Effector memory CD8-positive, alpha-beta T cell (primary cell): ENCODE data around the gene HES3.
A peak's percentile ranks its signal among the peaks of the same experiment; 100 is the strongest.

Experiments
- ATAC-seq: fragments of 150-1000 bp; cut with Tn5 transposase; replicated peaks from 2 replicates; pipeline ENCODE4 v1.10.0; 2021; ENCODE audit warnings: mild to moderate bottlenecking, moderate library complexity
- DNase-seq, 3 experiments: peaks; one replicate each; pipeline ENCODE4 v3.0.0; 2021
- H3K27ac Mint-ChIP-seq, 2 donors: one replicate each; pipeline ENCODE4 v1.8.0; 2022; ENCODE audit warnings: mild to moderate bottlenecking in 2 of 2, mixed read lengths in 2 of 2, moderate library complexity in 2 of 2
- H3K27me3 Mint-ChIP-seq, 2 donors: one replicate each; pipeline ENCODE4 v1.8.0; 2022; ENCODE audit warnings: mixed read lengths in 2 of 2
- H3K36me3 Mint-ChIP-seq: one replicate; pipeline ENCODE4 v1.8.0; 2022; ENCODE audit warnings: mild to moderate bottlenecking, moderate library complexity, mixed read lengths; ENCODE audit not compliant: insufficient read depth
- H3K4me1 Mint-ChIP-seq, 2 donors: one replicate each; pipeline ENCODE4 v1.8.0; 2022; ENCODE audit warnings: low read depth in 2 of 2, mixed read lengths in 2 of 2
- H3K4me3 Mint-ChIP-seq, 2 donors: one replicate each; pipeline ENCODE4 v1.8.0; 2022; ENCODE audit warnings: mild to moderate bottlenecking in 2 of 2, mixed read lengths in 2 of 2, moderate library complexity in 2 of 2
- H3K9me3 Mint-ChIP-seq, 2 donors: one replicate each; pipeline ENCODE4 v1.8.0; 2022; ENCODE audit warnings: mixed read lengths in 2 of 2

The HES3 gene

DNA sequence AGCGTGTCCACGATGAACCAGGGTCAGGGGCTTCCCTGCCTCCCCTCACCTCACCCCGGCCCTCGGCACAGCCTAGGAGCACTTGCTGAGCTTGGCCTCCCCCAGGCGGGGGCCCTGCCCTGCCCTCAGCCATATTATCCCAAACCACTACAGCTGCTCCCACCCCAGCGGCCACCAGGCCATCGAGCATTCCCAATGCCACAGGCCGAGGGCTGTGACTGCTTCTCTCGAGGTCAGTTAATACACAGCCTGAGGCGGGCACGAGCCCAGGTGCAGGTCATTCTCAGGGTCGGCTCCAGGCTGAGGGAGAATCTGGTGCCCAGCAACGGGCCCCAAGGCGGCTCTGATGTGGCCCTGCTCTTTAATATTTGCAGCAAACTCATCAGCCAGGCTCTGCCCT, 25.3 kb downstream of the HES3 start:
- H3K4me3 Mint-ChIP-seq: no peak overlapping the region

DNA sequence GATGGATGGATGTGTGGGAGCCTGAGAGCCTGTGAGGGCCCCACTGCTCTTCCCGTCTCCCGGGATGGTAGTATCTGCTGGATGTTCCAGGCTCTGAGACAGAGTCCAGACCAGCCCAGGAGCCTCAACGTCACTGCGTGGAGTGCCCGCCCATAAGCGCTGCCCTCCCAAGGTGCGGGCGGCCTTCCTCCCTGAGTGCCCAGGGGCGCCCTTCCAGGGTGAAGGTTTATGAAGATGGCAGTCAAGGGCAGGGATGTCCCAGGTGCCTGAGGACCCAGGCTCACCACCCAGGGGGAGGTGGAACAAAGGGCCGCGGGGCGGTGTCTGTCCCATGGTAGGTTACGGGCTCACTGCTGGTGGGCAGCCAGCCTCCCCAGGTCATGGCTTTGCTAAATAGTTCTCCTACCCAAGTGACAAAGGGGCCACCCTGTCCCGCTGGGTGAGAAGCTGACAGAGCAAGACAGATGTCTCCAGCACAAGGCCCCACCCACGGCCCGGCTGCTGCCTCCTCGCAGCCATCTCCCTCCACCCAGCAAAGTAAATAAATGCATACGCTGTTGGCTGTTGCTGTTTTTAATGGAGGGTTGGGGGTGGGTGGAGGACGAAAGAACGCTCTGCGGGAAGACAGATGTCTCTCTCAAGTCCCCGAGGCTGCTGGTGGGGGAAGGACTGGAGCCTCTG, 25.9 kb downstream of the HES3 start:
- DNase-seq: no peak
- Mint-ChIP-seq H3K27ac (no peak overlapping the region), H3K36me3 (no peaks in the 10 kb centered on the region), H3K4me1 (no peaks in the 10 kb centered on the region), H3K9me3 (no peaks in the 10 kb centered on the region), H3K27me3 (no peaks in the 10 kb centered on the region), H3K4me3 (no peak overlapping the region)
- ATAC-seq: no peak

More for the DNA sequence above, 25.3 kb downstream of the HES3 start:
- DNase-seq (no peak), ATAC-seq (no peak)
- H3K27ac Mint-ChIP-seq: no peak overlapping the region
- H3K27me3 Mint-ChIP-seq: no peaks in the 10 kb centered on the region
- H3K36me3 Mint-ChIP-seq: no peaks in the 10 kb centered on the region
- H3K4me1 Mint-ChIP-seq: no peaks in the 10 kb centered on the region
- H3K9me3 Mint-ChIP-seq: no peaks in the 10 kb centered on the region

GRCh38 chr1:6270401-6270800, 26.4 kb downstream of the HES3 start:
- H3K36me3 Mint-ChIP-seq: no peaks in the 10 kb centered on the region
- H3K4me3 Mint-ChIP-seq: no peak overlapping the region
- H3K27me3 Mint-ChIP-seq: no peaks in the 10 kb centered on the region
- ATAC-seq (no peak), DNase-seq (no peak)
- H3K4me1 Mint-ChIP-seq: no peaks in the 10 kb centered on the region
- no peak overlapping the region for H3K27ac Mint-ChIP-seq
- no peaks in the 10 kb centered on the region for H3K9me3 Mint-ChIP-seq

DNA sequence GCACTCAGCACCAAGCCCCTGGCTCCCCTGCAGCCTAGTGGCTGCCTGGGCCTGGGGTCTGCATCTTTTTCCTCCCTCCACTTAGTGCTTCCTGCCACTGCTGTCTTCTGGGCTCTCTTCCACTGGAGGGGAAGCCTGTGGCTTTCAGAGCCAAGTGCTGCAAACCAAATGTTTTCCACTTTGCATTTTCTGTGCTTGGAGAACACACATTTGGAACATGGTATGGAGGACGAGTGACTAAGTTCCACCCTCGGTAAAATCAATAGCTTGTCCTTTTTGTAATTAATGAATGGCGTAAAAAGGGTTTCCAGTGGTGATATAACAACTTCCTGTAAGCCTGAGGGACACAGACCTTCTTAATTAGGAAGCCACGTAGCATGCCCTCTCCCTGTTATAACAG, 27.0 kb downstream of the HES3 start:
- H3K36me3 Mint-ChIP-seq: no peaks in the 10 kb centered on the region
- H3K27ac Mint-ChIP-seq: no peak overlapping the region
- no peak for DNase-seq
- no peaks in the 10 kb centered on the region for H3K27me3 Mint-ChIP-seq
- H3K9me3 Mint-ChIP-seq: no peaks in the 10 kb centered on the region
- H3K4me1 Mint-ChIP-seq: no peaks in the 10 kb centered on the region
- no peak for ATAC-seq
- no peak overlapping the region for H3K4me3 Mint-ChIP-seq

DNA sequence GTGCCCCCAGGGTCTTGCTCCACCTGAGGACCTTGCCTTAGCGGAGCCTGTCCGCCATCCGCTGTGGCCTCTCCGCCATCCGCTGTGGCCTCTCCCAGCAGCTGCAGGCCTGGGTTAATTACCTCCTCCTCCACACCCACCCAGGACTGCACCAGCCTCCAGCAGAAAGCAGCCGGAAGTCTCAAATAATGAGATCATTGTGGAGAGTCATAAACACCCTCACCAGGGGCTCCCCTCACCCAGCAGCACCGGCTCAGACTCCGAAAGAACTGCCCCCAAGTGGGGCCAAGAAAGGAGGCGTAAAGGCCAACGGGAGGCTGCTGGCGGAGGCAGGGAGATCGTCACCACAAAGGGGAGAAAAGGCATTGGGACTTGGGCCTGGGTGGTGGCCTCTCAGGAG, 27.6 kb downstream of the HES3 start:
- no peak overlapping the region for H3K4me3 Mint-ChIP-seq
- H3K4me1 Mint-ChIP-seq: no peaks in the 10 kb centered on the region
- H3K27ac Mint-ChIP-seq: no peak overlapping the region
- H3K36me3 Mint-ChIP-seq: no peaks in the 10 kb centered on the region
- ATAC-seq: no peak
- no peak for DNase-seq
- no peaks in the 10 kb centered on the region for H3K27me3 Mint-ChIP-seq
- H3K9me3 Mint-ChIP-seq: no peaks in the 10 kb centered on the region

- no peak overlapping the region for H3K27ac Mint-ChIP-seq
Measured at GRCh38 chr1:6272452-6272851, 28.5 kb downstream of the HES3 start.

GRCh38 chr1:6272868-6273267, 28.9 kb downstream of the HES3 start:
- DNase-seq: no peak
- Mint-ChIP-seq H3K9me3 (no peaks in the 10 kb centered on the region), H3K27ac (no peak overlapping the region), H3K4me1 (peaks cover 2 to 6% of the 10 kb centered on the region in 2 donors), H3K27me3 (no peaks in the 10 kb centered on the region), H3K4me3 (no peak overlapping the region), H3K36me3 (no peaks in the 10 kb centered on the region)
- ATAC-seq: no peak

More at GRCh38 chr1:6272452-6272851, 28.5 kb downstream of the HES3 start:
- no peaks in the 10 kb centered on the region for H3K36me3 Mint-ChIP-seq
- ATAC-seq (no peak), DNase-seq (no peak)
- no peaks in the 10 kb centered on the region for H3K9me3 Mint-ChIP-seq
- H3K4me1 Mint-ChIP-seq: peaks cover under 1 to 2% of the 10 kb centered on the region in 2 donors
- H3K27me3 Mint-ChIP-seq: no peaks in the 10 kb centered on the region
- no peak overlapping the region for H3K4me3 Mint-ChIP-seq

GRCh38 chr1:6273380-6273891, 29.5 kb downstream of the HES3 start:
- ATAC-seq (no peak), DNase-seq (no peak)
- no peaks in the 10 kb centered on the region for H3K9me3 Mint-ChIP-seq
- no peaks in the 10 kb centered on the region for H3K27me3 Mint-ChIP-seq
- H3K4me1 Mint-ChIP-seq: peaks cover 2 to 6% of the 10 kb centered on the region in 2 donors
- no peaks in the 10 kb centered on the region for H3K36me3 Mint-ChIP-seq
- no peak overlapping the region for H3K4me3 Mint-ChIP-seq
- H3K27ac Mint-ChIP-seq: no peak overlapping the region

DNA sequence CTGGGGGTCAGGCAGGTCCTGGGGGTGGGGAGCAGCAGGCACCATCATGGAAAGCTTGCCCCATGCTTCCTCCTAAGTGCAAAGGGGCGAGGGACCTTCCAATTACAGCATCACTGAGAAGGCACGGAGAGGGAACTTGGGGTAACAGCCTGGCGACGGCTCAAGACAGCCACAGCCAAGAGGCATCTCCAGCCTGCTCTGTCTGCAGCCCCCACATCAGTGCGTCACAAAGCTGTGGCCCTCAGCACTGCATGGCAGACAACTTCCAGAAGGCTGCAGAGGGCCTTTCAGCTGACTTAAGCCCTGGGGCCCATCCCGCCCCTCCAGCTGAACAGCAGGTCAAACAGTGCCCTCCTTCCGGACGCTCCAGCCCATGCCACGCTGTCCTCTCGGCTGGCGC, 30.1 kb downstream of the HES3 start:
- DNase-seq (no peak), ATAC-seq (no peak)
- peaks cover 2 to 6% of the 10 kb centered on the region in 2 donors for H3K4me1 Mint-ChIP-seq
- H3K4me3 Mint-ChIP-seq: no peak overlapping the region
- no peak overlapping the region for H3K27ac Mint-ChIP-seq
- no peaks in the 10 kb centered on the region for H3K9me3 Mint-ChIP-seq
- H3K36me3 Mint-ChIP-seq: no peaks in the 10 kb centered on the region
- H3K27me3 Mint-ChIP-seq: no peaks in the 10 kb centered on the region

DNA sequence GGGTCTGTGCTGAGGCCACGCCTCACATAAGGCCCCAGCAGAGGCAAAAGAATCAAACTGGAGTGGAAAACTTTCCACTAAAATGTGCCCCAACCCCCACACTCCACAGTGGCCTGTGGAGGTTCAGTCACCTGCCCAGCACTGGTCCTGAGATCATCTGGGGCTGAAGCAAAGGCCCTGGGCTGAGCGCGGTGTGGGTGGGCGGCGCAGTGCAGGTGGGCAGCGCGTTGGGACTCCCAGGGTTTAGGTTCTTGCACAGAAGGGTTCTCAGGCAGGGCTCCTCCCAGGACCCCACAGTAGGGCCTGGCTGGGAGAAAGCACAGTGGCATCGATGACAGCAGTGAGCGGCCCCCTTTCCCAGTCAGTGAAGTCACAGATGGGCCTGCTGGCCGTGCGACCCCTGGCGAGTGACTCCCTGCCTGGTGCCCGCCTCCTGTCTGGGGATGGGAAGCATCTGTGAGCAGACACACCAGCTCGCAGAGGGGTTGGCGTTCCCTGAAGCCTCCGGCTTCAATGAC, 30.7 kb downstream of the HES3 start:
- Mint-ChIP-seq H3K27me3 (no peaks in the 10 kb centered on the region), H3K4me1 (peaks cover 2 to 6% of the 10 kb centered on the region in 2 donors), H3K27ac (no peak overlapping the region), H3K4me3 (no peak overlapping the region), H3K36me3 (no peaks in the 10 kb centered on the region), H3K9me3 (no peaks in the 10 kb centered on the region)
- no peak for DNase-seq
- no peak for ATAC-seq

DNA sequence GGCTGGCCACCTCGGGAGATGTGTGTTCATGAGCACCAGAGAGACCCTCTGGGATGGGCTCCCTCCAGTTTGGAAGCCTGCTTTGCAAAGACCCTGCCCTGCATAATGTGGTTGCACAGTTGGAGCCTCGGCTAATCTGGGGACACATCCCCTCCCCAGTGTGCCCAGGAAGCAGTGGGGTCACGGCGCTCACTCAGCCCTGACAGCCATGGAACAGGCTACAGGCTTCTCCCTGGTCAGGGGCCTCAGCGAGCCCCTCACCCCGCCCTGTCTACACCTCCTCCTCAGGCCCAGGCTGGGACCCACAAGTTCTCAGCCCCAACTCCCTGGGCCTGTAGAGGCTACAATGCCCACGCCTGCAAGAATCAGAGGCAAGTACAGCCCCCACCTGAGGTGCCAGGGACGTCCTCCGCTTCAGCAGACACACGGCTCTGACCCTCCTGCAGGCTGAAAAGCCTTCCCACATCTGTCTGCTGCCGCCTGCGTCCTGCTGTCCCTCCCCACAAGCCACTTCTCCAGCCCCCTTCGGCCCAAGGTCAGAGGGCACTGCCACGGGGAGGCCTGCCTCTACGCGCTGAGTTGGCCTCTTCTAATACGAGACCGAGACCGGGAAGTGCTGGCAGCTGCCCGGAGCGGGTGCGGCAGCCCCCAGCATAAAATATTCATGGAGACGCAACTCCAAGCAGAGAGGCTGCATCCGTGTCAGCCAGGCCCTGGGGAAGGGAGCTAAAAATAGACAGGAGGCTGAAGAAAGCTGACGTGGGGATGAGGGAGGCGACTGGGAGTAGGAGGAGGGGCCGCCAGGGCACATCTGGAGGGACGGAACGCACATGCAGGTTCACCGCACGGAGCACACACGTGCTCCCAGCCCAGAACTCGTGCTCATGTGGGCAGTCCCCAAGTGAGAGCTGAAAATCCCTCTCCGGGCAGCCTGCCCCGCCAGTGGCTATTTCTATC, 32.1 kb downstream of the HES3 start:
- Mint-ChIP-seq H3K36me3 (no peaks in the 10 kb centered on the region), H3K4me1 (peaks cover 2 to 6% of the 10 kb centered on the region in 2 donors), H3K4me3 (no peak overlapping the region), H3K9me3 (no peaks in the 10 kb centered on the region), H3K27me3 (no peaks in the 10 kb centered on the region), H3K27ac (no peak overlapping the region)
- DNase-seq (no peak), ATAC-seq (no peak)

GRCh38 chr1:6276811-6277555, 33.0 kb downstream of the HES3 start:
- Mint-ChIP-seq H3K36me3 (no peaks in the 10 kb centered on the region), H3K4me1 (peaks cover 2 to 6% of the 10 kb centered on the region in 2 donors), H3K9me3 (no peaks in the 10 kb centered on the region), H3K27me3 (no peaks in the 10 kb centered on the region), H3K4me3 (no peak overlapping the region), H3K27ac (no peak overlapping the region)
- DNase-seq (no peak), ATAC-seq (no peak)

DNA sequence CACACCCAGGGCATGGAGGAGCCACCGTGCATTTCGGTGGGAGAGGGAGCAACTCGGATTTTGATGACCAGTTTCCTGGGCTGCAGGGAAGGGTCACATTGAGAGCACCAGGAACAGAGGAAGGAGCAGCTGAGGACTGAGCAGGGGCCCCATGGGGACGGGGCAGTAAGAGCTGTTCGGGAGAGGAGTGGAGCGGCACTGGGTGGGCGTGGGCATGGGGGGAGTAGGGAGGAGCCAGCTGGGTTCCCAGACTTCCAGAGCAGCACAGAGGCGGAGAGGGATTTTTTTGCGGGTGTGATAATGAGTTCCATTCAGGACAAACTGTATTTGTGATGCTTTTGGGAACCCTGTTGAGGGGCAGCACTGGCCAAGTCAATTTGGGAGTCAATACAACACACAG, 34.3 kb downstream of the HES3 start:
- peaks cover 2 to 6% of the 10 kb centered on the region in 2 donors for H3K4me1 Mint-ChIP-seq
- H3K27me3 Mint-ChIP-seq: no peaks in the 10 kb centered on the region
- ATAC-seq (no peak), DNase-seq (no peak)
- H3K9me3 Mint-ChIP-seq: no peaks in the 10 kb centered on the region
- peak overlapping the region in 1 of 2 donors; percentile 33 for H3K27ac Mint-ChIP-seq
- H3K36me3 Mint-ChIP-seq: no peaks in the 10 kb centered on the region
- H3K4me3 Mint-ChIP-seq: no peak overlapping the region
